Hematopoietic multipotent progenitor cell treated with erythropoietin and hydrocortisone succinate and interleukin-3 and kit ligand, for 4 days (in vitro differentiated cells): ENCODE measurements around the gene ACVR1.

Source experiments
- DNase-seq: peaks from one replicate; pipeline ENCODE4 v3.0.0-alpha.2; 2015

The ACVR1 gene

DNA sequence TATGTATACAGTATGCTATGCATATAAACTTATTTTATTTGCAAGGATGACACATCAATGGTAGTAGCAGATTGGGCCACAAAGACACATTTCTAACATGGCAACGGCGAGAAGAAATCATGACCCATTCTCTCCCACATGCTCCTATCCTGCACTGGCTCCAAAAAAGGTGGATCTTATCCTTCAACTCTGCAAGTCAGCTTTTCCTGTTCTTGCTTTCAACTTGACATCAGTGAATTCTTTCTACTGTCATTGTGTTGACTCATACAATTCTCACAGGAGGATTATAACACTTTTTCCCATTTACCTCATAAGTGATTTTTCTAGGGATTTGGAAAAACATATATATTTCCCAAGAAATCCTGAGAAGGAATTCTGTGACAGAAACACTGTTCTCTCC, 53.1 kb downstream of the ACVR1 start:
- DNase-seq, result no peak

DNA sequence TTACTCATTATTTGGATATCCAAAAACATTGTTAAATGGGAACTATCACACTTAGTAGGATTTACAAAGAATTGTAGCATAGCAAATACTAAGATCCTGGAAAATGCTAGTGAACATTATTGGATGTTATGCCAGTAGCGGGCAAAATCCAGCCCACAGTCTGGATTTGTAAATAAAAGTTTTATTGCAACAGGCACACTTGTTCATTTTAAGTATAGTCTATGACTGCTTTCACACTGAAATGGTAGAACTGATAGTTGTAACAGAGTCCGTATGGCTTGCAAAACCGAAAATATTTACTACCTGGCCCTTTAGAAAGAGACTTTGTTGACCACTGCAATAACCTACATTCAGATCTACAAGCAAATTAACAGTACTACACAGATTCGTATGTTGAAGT, 53.6 kb downstream of the ACVR1 start:
- no peak for DNase-seq

DNA sequence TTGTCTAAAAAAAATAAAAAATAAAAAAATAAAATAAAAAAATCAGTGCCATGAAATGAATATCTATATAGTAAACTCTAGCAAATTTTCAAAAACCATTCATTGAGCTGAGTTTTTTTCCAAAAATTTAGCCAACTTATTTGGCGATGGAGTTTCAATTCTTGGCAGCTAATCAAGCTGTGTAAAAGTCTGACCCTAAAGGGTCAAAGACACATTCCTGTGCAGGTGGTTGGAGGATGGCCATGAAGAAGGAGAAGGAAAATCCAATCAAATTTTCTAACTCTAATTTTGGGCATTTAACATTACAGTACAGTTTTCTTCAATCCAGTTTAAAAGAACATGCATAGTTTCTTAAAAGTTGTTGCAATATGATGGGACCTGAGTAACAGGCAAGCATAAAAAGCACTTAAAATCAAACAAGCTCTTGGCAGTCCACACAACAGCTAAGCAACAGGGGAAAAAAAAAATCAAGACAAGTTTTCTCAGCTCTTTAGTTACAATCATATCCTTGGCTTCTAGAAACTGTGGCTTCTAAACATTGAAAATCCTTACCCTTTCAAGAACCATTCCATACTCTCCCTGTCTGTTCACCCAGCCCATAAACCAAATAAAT, 54.5 kb downstream of the ACVR1 start:
- no peak for DNase-seq

DNA sequence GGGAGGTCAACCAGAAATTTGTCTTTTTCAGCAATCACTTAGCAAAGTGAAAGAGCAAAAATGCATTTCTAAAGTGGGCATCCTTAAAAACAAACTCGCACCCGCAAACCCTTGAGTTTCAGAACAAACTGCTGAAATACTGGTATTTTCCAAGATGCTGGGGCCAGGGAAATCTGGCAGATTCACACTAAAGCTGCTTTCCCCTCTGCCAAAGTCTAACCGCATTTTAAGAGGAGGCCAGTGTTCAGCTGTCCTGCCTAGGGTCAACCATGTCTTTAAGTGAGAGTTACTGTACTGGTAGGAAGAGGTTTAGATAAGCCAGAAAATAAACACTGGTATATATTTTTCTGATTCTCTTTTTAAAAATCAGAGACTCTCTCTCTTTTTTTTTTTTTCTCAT, 55.9 kb downstream of the ACVR1 start:
- no peak for DNase-seq

DNA sequence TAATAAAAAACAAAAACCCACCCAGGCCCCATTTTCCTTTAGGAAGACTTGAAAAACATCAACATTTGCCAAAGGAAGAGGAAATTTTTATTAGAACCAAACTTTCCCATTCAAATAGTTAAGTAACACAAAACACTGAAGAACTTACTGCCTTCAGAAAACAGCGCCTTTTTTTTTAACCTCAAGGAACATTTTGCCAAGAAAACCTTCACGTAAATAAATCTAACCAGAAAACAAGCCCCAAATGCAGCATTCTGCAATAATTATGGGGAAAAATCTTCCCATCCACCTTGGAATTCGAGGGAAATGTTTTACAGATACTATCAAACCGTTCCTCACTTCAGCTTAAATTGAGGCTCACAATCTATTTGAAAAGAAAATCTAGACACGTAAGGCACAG, 56.4 kb downstream of the ACVR1 start:
- DNase-seq, result no peak

DNA sequence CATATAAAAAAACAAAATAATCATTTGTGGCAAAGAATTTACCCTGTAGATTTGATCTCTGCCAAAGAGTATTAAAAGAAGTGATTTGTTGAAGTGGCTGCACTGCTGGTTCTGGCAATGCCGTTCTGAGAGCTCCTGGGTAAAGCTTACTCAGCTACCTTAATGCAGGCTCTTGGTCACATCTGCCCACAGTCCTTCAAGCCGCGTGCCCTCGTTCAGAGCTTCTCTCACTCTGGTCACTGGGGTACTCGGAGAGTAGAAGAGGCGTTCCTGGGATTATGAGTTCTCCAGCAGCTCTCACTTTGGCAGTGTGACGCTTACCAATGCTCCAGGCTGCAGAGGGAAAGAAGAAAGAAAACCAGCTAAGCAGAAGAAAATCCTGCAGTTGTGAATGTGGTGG, 57.9 kb downstream of the ACVR1 start:
- DNase-seq, result no peak

DNA sequence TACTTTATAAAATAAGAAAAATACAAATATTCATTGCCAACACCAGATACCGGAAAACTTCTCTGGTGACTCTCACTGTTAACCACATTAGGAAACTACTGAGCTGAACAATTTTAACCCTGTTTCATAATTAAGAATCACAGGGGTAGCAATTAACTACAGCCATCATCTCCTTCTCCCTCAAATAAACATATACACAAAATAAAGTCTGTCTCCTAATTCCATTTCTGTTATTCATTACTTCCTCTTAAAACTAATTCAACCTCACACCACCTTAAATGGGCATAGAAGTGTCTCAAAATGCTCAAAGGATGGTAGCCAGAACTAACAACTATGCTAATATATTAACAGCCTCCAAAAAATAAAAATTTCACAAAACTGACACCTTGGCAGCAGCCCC, 60.7 kb downstream of the ACVR1 start:
- no peak for DNase-seq

DNA sequence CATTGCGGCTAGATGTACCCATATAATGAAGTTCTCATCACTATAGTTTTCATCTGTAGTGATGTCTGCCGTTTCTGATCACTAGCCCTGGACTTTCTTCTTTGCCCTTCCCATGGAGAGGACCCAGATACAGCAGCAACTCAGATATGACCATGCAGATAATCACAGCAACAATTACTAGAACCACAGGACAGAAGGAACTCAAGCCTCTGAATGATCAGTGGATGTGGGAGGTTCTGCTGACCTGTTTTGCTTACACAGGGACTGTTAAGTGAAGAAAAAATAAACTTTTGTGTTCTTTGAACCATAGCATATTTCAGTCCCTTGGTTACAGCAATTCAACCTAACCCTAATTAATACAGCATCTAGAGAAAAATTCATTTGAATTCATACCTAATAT, 62.7 kb downstream of the ACVR1 start:
- DNase-seq, result no peak

DNA sequence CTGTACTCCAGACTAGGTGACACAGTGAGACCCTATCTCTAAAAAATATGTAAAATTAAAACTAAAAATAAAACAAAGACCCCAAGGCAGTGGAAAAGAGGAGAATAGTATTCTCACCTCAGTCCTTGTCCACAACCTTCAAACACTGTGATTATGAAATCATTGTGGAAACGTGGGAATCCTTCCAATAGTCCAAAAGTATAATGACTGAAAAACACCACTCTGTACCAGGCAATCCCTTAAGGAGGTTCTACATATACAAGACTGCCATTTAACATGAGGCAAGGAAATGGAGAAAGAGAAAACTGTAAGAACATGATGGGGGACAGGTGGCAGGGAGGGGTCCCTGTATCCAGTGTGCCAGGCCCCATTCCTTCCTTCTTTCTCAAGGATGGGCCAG, 66.1 kb downstream of the ACVR1 start:
- DNase-seq, result no peak

DNA sequence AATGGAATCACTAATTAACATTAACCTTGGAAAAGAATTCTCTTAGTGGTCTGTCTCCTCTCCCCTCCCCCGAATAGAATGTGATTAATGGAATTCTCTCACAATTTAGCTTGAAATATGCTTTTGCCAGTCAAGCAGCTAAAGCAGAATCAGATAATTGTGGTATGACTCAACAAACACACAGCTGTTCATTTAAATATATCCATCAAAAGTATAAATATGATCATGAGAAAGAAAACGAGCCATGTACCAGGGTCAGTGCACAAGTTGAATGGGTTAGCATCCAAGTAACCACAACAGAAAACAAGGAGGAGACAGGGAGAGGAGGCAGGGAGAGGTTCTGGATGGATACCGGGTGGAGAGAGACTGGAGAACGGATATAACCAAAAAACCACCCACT, 66.9 kb downstream of the ACVR1 start:
- DNase-seq, result no peak

DNA sequence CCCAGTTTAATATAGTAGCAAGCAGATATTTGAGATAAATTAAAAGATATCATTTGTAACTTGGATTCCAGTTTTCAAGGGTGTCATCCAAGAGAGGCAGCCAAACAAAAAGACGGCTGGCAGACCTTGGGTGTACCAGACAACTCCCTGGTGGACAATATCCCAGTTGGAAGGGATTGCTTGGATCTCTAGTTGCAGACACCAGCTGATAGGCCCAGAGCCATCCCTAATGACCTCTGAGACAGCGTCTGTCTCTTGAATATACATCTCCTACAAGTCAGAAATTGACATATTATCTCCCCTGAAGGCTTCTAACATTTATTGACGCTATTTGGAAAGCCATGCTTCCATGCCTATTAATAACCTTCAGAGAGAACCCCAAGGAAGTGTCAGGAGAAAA, 67.7 kb downstream of the ACVR1 start:
- no peak for DNase-seq

DNA sequence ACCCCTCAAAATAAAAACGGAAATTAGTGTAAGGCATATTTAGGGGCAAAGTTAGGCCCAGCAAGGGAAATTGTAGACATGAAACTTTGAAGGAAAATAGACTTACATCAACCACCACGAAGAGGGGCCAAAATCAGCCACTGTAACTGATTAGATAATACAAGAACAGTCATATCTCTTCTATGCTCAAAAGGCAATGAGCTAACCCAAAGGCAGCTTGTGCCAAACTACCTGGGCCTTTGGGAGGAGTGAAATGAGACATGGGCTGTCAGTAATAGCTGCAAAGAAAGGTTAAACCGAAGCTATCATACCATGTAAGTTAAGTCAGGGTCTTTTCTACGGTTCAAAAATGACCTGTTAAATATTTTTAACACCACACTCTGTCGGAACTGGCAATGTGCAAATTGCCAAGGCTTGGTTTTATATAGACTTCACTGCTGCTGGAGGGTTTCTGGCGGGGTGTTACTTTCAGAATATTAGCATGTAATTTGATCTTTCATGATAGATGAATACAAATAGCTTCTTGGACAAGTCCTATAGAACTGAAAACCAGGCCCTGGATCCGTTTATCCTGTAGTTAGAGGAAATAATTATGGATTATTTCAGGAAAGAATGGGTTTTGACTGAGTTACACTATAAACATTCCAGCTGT, 69.6 kb downstream of the ACVR1 start:
- no peak for DNase-seq

DNA sequence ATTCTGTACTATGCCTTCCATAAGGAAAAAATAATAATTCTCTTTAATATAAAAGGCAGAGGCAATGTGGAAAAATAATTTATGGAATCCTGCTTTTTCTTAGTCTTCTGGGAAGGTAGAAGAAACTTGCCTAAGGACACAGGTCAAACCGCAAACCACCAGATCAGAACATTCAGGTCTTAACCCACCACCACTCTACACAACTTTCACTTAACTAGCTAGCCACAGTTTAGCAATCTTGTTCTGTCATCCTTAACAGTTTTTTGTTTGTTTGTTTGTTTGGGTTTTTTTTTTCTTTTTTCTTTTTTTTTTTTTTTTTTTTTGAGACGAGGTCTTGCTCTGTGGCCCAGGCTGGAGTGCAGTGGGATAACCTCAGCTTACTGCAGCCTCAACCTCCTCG, 70.6 kb downstream of the ACVR1 start:
- no peak for DNase-seq

DNA sequence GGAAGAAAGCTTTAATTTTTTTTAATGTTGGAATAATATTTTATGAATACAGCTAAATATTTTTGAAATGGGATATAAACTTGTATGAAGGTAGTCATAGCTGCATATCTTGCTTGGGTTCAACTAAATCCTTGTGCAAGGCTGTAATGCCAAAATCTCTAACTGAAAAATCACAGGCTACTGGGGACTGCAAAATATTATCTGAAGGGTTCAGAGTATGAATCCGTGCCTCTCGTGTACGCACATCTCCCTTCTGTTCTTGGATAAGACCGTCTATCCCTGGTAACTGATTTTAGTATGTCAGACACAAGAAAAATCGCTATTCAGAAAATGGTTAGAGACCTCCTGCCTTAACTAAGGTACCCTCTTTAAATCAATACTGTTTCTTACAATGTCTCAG, 71.8 kb downstream of the ACVR1 start:
- DNase-seq, result no peak

DNA sequence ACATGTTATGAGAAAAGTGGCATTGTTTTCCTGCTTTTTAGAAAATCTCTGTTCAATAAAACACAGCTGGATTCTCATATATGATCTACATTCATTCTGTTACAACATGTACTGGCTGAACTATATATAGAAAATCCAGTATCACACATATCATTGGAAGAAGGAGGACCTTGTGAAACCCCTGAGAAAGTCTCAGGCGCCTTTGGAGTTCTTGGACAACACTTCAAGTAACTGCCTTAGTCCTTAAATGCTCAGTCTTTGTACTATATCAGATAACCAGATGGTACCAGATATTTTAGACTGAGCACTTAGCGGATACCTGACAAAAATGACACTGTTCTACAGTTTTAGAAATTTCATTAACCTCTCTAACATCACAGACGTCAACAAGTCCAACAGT, 72.2 kb downstream of the ACVR1 start:
- no peak for DNase-seq

DNA sequence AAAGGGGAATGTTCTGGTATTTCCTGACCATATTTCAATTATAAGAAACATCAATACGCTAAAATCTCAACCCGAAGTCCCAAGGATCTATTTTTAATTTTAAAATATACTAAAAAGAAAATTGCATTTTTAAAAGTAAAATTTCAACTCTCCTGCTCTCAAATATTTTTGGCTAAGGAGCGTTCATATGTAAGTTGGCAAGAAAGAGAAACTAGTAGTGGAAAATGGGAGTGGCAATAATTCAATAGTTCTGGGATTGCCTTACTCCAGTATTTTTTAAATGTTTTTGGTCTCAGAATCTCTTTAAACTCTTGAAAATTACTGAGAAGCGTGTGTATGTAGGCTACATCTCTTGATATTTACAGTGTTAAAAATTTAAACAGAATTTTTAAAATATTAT, 72.7 kb downstream of the ACVR1 start:
- no peak for DNase-seq

DNA sequence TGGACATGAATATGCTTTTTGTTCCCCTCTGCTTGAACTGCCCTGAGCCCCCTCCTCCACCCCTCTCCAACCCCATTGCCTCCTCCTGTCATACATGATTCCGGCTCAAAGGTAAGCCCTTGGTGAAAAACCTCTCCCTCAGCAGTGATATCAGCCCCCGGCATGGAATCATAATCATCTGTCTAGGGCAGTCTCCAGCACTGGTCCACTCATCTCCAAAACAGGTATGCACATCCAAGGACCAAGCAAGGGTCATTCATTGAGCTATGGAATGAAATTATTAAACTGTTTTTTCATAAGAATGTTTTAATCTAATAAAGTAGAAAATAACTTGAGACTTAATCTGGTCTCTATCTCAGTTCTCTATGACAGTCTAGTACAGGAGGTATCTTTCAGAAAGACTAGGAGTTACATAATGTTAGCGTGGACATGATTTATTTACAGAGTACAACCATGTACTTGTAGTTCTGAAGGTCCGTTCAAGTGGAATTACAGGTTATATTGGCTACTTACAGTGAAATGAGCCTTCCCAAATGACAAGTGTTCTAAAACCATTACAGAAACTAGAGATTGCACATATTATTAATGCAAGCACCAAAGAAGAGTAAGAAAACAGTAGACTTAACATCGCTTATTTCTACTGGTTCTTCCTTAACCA, 75.2 kb downstream of the ACVR1 start:
- DNase-seq, result no peak

DNA sequence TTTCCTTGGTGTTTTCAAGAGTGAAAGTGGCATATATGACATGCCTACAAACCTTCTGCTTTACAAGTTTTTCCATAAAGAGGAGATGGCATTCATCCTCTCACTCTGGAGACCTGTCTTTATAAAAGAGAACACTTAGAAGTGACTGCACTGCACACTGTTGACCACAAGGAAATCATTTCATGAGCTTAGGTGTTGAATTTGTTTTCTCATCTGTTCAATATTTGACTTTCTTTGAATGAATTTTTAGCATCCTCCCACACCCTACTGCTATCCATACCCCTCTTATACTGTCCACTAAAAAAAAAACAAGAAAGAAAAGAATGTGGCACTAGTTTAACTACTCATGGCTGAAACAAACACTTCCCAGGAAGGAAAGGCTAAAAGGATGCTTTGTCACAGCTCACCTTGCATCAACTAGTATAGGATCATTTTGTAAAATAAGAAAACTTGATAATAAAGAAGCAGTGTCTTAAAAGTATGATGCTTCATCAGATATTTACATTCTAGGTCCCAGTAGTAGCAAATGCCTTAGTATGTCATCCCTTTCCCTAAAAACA, 83.0 kb downstream of the ACVR1 start:
- DNase-seq, result no peak

DNA sequence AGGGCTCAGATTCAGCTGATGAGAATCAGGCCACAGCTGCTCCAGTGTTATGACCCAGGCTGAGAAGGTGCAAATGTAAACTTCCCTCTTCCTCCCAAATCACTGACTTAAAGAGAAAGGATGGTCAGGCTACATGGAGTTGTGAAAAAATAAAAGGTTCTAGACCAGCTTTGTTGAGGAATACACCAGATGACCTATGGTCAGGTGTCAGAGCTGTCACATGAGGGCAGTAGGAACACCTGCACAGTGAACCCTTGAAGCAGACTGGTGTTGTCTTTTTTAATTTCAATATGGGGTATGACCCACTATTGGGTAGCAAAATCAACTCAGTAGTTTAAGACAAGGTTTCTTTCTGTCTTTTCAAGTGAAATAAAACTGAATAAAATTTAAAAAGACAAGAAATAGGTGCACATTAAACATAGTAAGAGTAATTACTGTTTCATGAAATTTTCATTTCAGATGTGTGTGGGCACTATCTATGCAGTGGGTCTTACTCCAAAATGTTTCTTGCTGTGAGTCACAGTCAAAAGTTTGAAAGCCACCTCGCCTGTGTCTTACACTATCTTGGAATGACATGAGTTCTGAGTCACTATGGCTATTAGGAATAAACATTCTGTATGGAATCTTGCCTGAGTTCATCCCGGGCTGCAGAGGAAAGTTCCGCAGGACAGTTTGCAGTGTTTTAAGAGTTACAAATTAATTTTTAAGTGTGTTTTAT, 83.6 kb downstream of the ACVR1 start:
- DNase-seq, result no peak

DNA sequence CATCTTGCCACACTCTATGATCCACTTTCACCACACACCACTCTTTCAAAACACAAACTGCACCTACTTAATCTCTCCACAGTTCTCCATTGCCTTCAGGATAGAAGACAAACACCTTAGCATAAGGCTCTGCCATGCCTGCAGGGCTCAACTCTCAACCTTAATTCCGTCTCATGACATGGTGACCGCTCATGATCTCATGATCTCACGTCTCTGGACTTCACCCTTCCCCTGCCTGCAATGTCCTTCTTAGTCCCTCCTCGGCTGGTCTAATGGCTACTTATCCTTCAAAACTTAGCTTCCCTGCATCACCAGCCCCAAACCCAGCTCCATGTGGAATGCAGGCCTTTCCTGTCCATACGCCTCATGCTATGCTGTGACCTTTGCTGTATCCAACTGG, 85.3 kb downstream of the ACVR1 start:
- no peak for DNase-seq

DNA sequence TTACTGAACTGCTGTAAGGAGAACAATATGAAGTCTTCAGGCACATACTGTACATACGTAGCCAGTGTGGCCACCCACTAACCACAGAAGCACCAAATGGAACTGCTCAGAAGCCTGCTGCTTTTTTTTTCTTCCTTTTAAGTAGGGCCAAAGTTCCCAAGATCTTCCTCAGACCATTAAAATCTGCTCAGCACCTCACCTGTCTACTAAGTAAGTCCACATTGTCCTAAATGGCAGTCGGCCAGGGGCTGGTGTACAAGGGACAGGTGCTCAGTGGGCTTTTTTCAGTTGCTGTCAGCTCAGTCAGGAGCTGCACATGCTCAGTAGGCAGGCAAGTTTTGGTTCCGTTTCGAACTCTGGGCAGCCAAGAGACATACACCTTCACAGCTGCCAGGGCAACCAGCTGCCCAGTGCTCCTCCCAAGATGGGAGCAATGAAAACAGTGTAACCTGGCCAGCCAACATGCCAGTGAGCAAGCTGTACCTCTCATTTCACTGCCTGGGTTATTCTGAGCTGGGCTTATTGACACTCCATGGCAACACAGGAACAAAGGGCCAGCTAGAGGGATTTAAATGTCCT, 86.1 kb downstream of the ACVR1 start:
- DNase-seq, result peak; percentile 48

DNA sequence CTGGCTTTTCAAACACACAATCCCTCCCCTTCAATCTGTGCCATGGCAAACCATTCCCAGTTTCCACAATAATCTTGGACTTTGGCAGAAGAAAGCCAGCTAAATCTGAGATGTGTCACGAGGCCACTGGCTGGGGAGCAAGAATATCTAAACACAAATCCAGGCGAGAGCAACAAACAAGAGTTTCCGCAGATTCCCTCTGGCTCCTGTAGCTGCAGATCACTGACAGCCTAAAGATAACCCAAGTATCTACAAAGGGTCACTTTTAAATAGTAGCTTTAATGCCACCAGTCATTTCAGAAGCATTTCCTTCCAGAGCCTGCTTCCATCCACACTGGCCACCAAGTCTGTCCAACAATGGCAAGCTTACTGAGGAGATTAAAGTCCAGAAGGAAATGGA, 86.9 kb downstream of the ACVR1 start:
- no peak for DNase-seq

DNA sequence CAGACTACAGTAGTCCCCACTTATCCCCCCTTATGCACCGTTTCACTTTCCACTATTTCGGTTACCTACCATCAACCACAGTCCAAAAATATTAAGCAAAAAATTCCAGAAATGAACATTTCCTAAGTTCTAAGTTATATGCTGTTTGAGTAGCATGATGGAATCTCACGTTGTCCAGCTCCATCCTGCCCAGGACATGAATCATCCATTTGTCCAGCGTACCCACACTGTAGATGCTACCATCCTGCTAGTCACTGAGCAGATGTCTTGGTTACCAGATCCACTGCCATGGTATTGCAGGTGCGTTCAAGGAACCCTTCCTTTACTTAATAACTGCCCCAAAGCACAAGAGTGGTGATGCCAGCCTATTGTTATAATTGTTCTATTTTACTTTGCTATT, 87.9 kb downstream of the ACVR1 start:
- no peak for DNase-seq
